BLaER1 (cell line): ENCODE data around the gene EBF3.

ENCODE experiments used
- H3K27ac ChIP-seq: shearing (Covaris generic); formaldehyde crosslinking; 2 replicates; pipeline ENCODE4 v1.8.1; 2022
- H3K27me3 ChIP-seq: shearing (Covaris generic); formaldehyde crosslinking; 2 replicates; pipeline ENCODE4 v1.8.1; 2022
- H3K36me3 ChIP-seq: shearing (Covaris generic); formaldehyde crosslinking; 2 replicates; pipeline ENCODE4 v1.8.1; 2022
- H3K4me1 ChIP-seq: shearing (Covaris generic); formaldehyde crosslinking; 2 replicates; pipeline ENCODE4 v1.8.1; 2022
- H3K4me2 ChIP-seq: shearing (Covaris generic); formaldehyde crosslinking; 2 replicates; pipeline ENCODE4 v1.8.1; 2022
- H3K4me3 ChIP-seq: shearing (Covaris generic); formaldehyde crosslinking; 2 replicates; pipeline ENCODE4 v1.8.1; 2022
- H3K9ac ChIP-seq: shearing (Covaris generic); formaldehyde crosslinking; 2 replicates; pipeline ENCODE4 v1.8.1; 2022
- H3K9me3 ChIP-seq: shearing (Covaris generic); formaldehyde crosslinking; 2 replicates; pipeline ENCODE4 v1.8.1; 2022
- H4K20me1 ChIP-seq: shearing (Covaris generic); formaldehyde crosslinking; 2 replicates; pipeline ENCODE4 v1.8.1; 2022
- Cebpa-rat ChIP-seq: shearing (Covaris generic); IDR thresholded peaks from 2 replicates; pipeline ENCODE4 v1.8.1; 2022

Gene EBF3

DNA sequence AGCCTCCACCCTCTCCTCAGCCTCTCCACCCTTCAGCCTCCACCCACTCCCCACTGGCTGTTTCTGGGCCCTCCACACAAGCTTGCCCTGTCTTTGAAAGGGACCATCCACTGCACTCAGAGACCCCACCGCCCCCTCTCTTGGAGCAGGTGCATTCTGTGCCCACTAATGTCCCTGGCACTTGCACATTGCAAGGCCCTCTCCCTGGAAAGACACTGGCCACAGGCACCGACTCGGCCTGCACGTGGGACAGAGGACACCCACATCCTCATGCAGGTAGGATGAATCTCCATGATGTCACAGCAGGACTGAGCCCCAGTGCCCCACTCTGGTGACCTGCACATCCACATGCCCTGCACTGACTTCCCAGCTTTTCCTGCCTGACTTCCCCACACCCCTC lies 36.8 kb upstream of the EBF3 start:
- Histone ChIP-seq H3K4me3 (no peak overlapping the region), H3K9me3 (peaks cover 25% of the 10 kb centered on the region; the same call in 1 of the 2 replicates), H3K27me3 (no peaks in the 10 kb centered on the region), H3K9ac (no peak overlapping the region), H4K20me1 (no peaks in the 10 kb centered on the region), H3K4me2 (no peak overlapping the region), H3K4me1 (no peaks in the 10 kb centered on the region), H3K36me3 (no peaks in the 10 kb centered on the region), H3K27ac (no peak overlapping the region)
- TF ChIP-seq Cebpa-rat = no peak

DNA sequence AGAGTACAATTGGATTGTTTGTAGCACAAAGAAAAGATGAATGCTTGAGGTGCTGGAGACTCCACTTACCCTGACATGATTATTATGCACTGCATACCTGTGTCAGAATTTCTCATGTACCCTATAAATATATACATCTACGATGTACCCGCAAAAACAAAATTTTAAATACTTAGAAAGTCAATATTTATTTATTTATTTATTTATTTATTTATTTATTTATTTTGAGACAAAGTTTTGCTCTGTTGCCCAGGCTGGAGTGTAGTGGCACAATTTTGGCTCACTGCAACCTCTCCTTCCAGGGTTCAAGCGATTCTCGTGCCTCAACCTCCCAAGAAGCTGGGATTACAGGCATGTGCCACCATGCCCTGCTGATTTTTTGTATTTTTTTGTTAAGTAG lies 35.1 kb upstream of the EBF3 start:
- H3K4me1 ChIP-seq = no peaks in the 10 kb centered on the region
- TF ChIP-seq Cebpa-rat = no peak
- peaks cover 20% of the 10 kb centered on the region; the same call in 1 of the 2 replicates for H3K9me3 ChIP-seq
- H3K36me3 ChIP-seq = no peaks in the 10 kb centered on the region
- no peak overlapping the region for H3K4me3 ChIP-seq
- no peaks in the 10 kb centered on the region for H3K27me3 ChIP-seq
- no peak overlapping the region for H3K4me2 ChIP-seq
- no peaks in the 10 kb centered on the region for H4K20me1 ChIP-seq
- no peak overlapping the region for H3K9ac ChIP-seq
- H3K27ac ChIP-seq = no peak overlapping the region

DNA sequence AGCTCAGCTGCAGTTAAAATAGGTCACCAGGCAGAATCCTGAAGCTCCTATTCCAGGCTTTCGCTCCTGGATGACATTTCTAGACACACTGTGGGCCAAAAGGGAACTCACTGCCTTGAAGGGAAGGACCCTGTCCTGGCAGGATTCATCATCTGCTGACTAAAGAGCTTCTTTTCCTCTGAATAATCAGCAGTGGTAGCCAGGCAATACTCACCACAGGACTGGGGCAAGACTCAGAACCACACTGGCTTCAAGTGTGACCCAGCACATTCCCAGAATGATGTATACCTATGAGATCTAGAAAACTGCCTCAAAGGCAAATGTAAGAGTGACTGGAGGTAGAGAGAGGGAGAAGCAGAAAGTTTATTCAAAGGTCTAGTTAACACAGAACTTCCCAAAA lies 29.5 kb upstream of the EBF3 start:
- no peaks in the 10 kb centered on the region for H3K4me1 ChIP-seq
- no peak for TF ChIP-seq Cebpa-rat
- H3K27ac ChIP-seq = no peak overlapping the region
- no peak overlapping the region for H3K4me3 ChIP-seq
- H3K4me2 ChIP-seq = no peak overlapping the region
- H3K36me3 ChIP-seq = no peaks in the 10 kb centered on the region
- H3K27me3 ChIP-seq = no peaks in the 10 kb centered on the region
- H3K9ac ChIP-seq = no peak overlapping the region
- H3K9me3 ChIP-seq = peaks cover 16% of the 10 kb centered on the region
- no peaks in the 10 kb centered on the region for H4K20me1 ChIP-seq

DNA sequence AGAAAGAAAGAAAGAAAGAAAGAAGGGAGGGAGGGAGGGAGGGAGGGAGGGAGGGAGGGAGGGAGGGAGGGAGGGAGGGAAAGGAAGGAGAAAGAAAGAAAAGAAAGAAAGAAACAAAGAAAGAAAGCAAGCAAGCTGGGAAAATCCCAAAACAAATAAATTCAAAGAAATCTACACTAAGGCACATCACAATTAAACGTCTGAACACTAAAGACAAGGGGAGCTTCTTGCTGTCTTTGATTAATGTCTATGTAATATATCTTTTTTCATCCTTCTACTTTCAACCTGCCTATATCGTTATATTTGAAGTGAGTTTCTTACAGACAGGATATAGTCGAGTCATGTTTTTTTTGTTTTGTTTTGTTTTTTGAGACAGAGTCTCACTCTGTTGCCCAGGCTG lies 28.3 kb upstream of the EBF3 start:
- Histone ChIP-seq H3K27me3 (no peaks in the 10 kb centered on the region), H3K9ac (no peak overlapping the region), H3K27ac (no peak overlapping the region), H4K20me1 (no peaks in the 10 kb centered on the region), H3K9me3 (peaks cover 21% of the 10 kb centered on the region), H3K4me1 (no peaks in the 10 kb centered on the region), H3K4me2 (no peak overlapping the region), H3K4me3 (no peak overlapping the region), H3K36me3 (no peaks in the 10 kb centered on the region)
- TF ChIP-seq Cebpa-rat = no peak

DNA sequence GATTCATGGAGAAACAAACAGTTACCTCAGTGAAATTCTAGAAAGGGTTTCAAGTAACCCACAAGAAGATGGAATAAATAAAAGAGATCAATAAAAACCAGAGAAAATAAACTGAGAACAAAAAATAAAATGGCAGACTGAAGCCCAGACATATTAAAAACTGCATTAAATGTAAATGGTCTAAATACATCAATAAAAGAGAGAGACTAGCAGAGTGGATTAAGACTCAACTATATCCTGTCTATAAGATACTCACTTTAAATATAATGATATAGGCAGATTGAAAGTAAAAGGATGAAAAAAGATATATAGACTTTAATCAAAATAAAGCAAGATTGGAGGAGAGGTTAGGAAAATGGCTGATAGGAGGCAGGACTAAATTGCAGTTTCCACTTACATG lies 18.8 kb upstream of the EBF3 start:
- Histone ChIP-seq H3K27me3 (no peaks in the 10 kb centered on the region), H3K9ac (no peak overlapping the region), H4K20me1 (no peaks in the 10 kb centered on the region), H3K4me2 (no peak overlapping the region), H3K4me3 (no peak overlapping the region), H3K4me1 (peaks cover 16% of the 10 kb centered on the region), H3K9me3 (peaks cover 53% of the 10 kb centered on the region), H3K36me3 (no peaks in the 10 kb centered on the region), H3K27ac (no peak overlapping the region)
- TF ChIP-seq Cebpa-rat = no peak

DNA sequence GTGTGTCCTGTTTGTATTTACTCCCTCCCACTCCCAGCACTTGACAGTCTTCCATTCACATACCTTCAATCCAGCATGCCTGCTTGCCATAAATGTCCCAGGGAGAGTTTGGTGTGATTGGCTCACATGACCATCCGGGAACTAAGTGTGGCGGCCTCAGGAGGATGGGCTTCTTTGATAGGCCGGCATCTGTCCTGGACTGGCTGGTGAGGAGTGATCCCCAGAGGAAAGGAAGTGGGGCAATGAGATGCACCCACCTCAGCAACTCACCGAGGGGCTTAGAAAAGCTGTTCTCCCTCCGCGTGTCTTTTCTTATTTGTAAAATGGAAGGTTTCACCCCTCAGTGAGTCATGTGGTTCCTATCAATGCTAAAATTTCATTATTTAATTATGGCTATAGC lies 14.9 kb upstream of the EBF3 start:
- H3K27ac ChIP-seq = no peak overlapping the region
- no peak overlapping the region for H3K4me3 ChIP-seq
- H3K4me2 ChIP-seq = no peak overlapping the region
- TF ChIP-seq Cebpa-rat = no peak
- H3K9me3 ChIP-seq = peaks cover 24% of the 10 kb centered on the region
- peaks cover 15% of the 10 kb centered on the region for H3K4me1 ChIP-seq
- no peak overlapping the region for H3K9ac ChIP-seq
- H3K27me3 ChIP-seq = peaks cover 25% of the 10 kb centered on the region
- no peaks in the 10 kb centered on the region for H4K20me1 ChIP-seq
- H3K36me3 ChIP-seq = no peaks in the 10 kb centered on the region

DNA sequence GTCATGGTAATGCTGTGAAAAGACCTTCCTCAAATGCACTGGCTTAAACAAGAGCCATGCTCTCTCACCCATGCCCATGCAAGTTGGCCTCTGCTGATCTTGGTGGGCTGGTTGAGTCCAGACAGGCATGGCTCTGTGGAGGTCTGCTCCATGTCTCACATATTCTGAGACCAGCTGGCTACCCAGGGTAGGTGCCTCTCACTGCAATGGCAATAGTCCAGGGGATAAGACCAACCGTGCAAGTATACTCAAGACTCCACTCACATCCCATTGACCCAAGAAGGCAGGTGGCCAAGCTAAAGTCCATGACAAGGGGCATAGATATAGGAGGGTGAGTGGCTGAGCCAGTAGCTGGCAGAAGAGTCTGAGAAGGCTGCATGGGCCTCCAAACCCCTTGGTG lies 14.2 kb upstream of the EBF3 start:
- Histone ChIP-seq H3K27me3 (peaks cover 31% of the 10 kb centered on the region), H3K27ac (no peak overlapping the region), H3K36me3 (no peaks in the 10 kb centered on the region), H3K9me3 (peaks cover 18% of the 10 kb centered on the region), H3K9ac (no peak overlapping the region), H3K4me1 (peaks cover 8% of the 10 kb centered on the region), H3K4me3 (no peak overlapping the region), H4K20me1 (0 out of 2 replicates have a peak, but pooled peaks cover 2% of the 10 kb centered on the region), H3K4me2 (no peak overlapping the region)
- no peak for TF ChIP-seq Cebpa-rat

DNA sequence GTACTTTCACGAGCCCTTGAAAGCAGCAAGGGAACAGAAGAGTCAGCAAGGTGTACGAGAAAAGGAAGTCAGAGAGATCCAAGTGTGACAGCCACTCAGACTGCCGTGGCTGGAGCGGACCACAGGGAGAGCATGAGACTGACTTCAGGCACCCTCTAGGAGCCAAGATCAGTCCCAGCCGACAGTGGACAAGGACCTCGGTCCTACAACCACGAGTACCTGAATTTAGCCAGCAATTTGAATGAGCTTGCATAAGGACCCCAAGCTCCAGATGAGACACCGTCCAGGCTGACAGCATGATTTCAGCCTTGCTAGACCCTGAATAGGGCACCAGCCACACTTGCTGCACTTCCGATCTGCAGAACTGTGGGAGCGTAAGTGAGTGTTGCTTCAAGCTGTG lies 13.7 kb upstream of the EBF3 start:
- H3K27me3 ChIP-seq = peaks cover 37% of the 10 kb centered on the region
- H3K36me3 ChIP-seq = no peaks in the 10 kb centered on the region
- peaks cover 12% of the 10 kb centered on the region for H3K9me3 ChIP-seq
- H4K20me1 ChIP-seq = peaks cover 8% of the 10 kb centered on the region; the same call in 1 of the 2 replicates
- no peak overlapping the region for H3K4me3 ChIP-seq
- H3K9ac ChIP-seq = no peak overlapping the region
- H3K4me1 ChIP-seq = peaks cover 8% of the 10 kb centered on the region
- TF ChIP-seq Cebpa-rat = no peak
- no peak overlapping the region for H3K27ac ChIP-seq
- no peak overlapping the region for H3K4me2 ChIP-seq

DNA sequence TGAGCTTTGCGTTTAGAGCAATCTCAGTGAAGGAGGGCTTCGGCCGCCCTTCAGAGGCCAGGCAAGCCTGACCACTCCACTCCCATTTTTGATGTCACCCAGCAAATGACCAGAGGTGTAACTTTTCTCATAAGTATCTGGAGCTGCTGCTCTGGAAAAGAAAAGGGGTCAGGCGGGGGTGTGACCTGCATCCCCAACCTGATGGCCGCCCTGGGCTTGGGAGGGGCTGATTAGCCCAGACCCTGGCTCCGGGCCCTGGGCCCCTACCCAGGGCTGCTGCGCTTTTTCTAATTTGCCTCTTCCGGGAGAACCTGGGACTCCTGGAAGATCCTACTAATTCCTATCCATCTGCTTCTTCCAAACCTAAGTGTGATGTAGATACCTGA lies 9.6 kb upstream of the EBF3 start:
- Histone ChIP-seq H3K9me3 (peaks cover 11% of the 10 kb centered on the region; the same call in 1 of the 2 replicates), H3K9ac (no peak overlapping the region), H4K20me1 (peaks cover 39% of the 10 kb centered on the region), H3K36me3 (no peaks in the 10 kb centered on the region), H3K4me3 (no peak overlapping the region), H3K27me3 (peaks cover 78% of the 10 kb centered on the region), H3K27ac (no peak overlapping the region), H3K4me2 (no peak overlapping the region), H3K4me1 (peaks cover 35% of the 10 kb centered on the region)
- no peak for TF ChIP-seq Cebpa-rat

DNA sequence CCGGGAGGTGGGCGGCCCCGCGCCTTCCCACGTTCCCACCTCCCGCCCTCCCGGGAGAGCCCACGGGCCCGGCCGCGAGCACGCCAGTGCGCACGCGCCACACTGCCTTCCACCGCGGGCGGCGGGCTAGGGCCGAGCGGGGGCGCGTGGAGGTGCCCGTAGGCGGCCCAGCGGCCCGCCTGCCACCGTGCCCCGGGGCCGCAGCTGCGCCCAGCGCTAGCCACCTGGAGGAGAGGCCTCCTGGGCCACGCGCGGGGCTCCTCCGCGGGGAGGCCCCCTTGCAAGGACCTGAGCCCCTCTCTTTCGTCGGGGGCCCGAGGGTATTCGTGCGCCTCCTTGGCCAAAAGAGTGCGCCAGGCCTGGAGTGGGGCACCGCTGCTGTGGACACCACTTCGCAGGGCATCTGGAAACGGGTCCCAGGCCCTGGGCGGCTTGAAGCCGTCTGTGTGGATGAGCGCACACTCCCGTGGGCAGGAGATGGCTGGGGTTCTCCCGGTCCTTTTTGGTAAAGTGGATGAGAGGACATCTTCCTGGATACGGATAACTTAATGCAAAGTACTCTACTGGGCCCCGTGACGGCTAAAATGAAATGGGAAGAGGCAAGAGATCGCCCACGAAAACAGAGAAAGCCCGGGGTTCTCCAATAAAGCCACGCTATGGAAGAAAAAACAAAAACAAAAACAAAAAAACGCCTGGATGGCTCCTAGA lies 9.0 kb upstream of the EBF3 start:
- Histone ChIP-seq H3K9me3 (peaks cover 11% of the 10 kb centered on the region; the same call in 1 of the 2 replicates), H3K27ac (no peak overlapping the region), H3K4me2 (peak overlapping the region; percentile 92), H3K4me3 (peak overlapping the region; percentile 64; the same call in 1 of the 2 replicates), H3K36me3 (no peaks in the 10 kb centered on the region), H3K4me1 (peaks cover 41% of the 10 kb centered on the region), H3K9ac (no peak overlapping the region), H4K20me1 (peaks cover 45% of the 10 kb centered on the region), H3K27me3 (peaks cover 83% of the 10 kb centered on the region)
- TF ChIP-seq Cebpa-rat = no peak
